Measurements from ENCODE around the gene ZSWIM5. TPM values are rescaled to one million over a fixed set of nuclear protein-coding genes. Genes with fewer than 3 reads are reported as not detected.
"Not testable (repeated sequence)": the region's sequence is repeated elsewhere in the genome, so short reads cannot be mapped to it uniquely, and the experiment has no call there.

ZSWIM5 gene
- total RNA-seq, 1 donor, result 0.43 TPM

DNA sequence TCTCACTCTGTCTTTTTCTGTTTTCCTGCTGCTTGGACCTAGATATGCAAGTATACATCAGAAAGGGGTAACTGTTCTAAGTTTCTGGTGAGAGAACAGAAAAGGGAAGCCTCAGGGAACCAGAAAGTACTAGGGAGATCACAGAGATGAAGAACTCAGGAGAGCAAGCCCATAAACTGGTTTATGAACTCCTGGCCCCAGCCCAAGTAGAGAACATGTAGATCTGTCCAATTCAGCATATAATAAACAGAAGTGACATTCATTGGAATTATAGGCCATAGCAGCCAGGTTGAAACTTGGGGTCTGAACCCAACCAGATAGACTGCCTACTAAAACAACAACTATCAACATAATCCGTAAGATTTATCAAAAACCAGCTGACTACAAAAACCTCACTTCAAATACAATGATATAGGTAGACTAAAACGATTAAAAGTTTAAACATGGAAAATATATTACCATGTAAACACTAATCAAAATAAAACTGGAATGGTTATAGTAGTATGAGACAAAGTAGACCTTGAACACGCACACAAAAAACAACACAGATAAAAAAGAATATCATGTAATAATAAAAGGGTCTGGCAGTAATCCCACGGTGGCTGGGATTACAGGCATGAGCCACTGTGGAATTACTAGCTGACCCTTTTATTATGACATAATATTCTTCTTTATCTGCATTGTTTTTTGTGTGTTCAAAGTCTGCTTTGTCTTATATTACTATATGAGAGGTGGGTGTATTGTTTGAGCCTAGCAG is 65.0 kb downstream of the ZSWIM5 start:
- TF ChIP-seq, protein P1, sequence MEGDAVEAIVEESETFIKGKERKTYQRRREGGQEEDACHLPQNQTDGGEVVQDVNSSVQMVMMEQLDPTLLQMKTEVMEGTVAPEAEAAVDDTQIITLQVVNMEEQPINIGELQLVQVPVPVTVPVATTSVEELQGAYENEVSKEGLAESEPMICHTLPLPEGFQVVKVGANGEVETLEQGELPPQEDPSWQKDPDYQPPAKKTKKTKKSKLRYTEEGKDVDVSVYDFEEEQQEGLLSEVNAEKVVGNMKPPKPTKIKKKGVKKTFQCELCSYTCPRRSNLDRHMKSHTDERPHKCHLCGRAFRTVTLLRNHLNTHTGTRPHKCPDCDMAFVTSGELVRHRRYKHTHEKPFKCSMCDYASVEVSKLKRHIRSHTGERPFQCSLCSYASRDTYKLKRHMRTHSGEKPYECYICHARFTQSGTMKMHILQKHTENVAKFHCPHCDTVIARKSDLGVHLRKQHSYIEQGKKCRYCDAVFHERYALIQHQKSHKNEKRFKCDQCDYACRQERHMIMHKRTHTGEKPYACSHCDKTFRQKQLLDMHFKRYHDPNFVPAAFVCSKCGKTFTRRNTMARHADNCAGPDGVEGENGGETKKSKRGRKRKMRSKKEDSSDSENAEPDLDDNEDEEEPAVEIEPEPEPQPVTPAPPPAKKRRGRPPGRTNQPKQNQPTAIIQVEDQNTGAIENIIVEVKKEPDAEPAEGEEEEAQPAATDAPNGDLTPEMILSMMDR (IDR thresholded peaks at IDR 0.05; ENCODE audit: insufficient read depth, low read depth, low read length), result no peak
- DNase-seq (ENCODE audit: low read depth), result no peak
- H3K4me3 ChIP-seq (ENCODE audit: low read depth, low read length), result no peak overlapping the region

DNA sequence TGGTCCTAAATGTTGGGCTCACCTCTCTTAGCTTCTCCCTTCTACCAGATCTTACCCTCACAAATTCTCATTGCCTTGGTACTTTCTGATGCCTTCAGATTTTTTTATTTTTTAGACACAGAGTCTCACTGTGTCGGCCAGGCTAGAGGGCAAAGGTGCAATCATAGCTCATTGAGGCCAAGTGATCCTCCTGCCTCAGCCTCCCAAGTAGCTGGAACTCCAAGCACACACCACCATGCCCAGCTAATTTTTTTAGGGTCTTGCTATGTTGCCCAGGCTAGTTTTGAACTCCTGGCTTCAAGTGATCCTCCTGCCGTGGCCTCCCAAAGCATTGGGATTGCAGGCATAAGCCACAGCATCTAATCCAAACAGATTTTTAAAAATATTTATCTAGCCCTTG is 69.4 kb downstream of the ZSWIM5 start:
- no peak overlapping the region for H3K4me3 ChIP-seq (ENCODE audit: low read depth, low read length)
- DNase-seq (ENCODE audit: low read depth), result no peak
- TF ChIP-seq, protein P1 (IDR thresholded peaks at IDR 0.05; ENCODE audit: insufficient read depth, low read depth, low read length), result no peak

DNA sequence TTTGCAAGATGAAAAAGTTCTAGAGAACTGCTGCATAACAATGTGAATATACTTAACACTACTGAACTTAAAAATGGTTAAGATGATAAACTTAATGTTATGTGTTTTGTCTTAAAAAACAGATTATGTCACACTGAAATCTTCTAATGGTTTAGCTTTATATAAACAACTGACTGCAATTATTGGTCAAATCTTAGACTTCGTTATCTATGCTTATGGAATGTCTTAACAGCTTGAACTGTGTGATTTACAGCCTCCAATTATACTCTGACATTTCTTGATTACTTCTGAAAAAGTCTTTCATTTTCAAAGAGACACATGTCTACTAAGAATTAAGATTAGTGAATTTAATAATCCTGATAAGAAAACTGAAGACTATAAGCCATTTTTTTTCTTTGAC is 71.1 kb downstream of the ZSWIM5 start:
- TF ChIP-seq, protein P1 (IDR thresholded peaks at IDR 0.05; ENCODE audit: insufficient read depth, low read depth, low read length), result no peak
- DNase-seq (ENCODE audit: low read depth), result no peak
- H3K4me3 ChIP-seq (ENCODE audit: low read depth, low read length), result no peak overlapping the region

DNA sequence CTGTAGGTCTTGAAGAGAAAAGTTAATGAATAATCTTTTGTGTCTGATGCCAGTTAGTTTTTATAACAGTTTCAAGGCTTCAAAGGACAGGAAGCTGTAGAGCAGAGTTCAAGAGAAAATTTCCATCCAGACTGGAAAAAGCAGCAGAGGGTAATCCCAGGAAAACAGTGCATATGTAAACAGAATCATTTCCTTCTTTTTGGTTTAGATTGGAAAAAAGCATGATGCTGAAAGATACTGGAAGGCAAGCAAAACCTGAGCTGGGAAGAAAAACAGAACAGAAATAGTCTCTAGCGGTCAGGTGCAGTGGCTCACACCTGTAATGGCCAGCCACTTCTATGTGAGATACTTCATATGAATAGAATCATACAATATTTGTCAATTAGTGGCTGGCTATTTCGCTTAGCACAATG is 71.9 kb downstream of the ZSWIM5 start:
- TF ChIP-seq, protein P1 (IDR thresholded peaks at IDR 0.05; ENCODE audit: insufficient read depth, low read depth, low read length), result no peak
- no peak overlapping the region for H3K4me3 ChIP-seq (ENCODE audit: low read depth, low read length)
- no peak for DNase-seq (ENCODE audit: low read depth)

DNA sequence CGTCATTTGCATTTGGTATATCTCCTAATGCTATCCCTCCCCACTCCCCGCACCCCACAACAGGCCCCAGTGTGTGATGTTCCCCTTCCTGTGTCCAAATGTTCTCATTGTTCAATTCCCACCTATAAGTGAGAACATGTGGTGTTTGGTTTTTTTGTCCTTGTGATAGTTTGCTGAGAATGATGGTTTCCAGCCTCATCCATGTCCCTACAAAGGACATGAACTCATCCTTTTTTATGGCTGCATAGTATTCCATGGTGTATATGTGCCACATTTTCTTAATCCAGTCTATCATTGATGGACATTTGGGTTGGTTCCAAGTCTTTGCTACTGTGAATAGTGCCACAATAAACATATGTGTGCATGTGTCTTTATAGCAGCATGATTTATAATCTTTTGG is 73.7 kb downstream of the ZSWIM5 start:
- H3K4me3 ChIP-seq (ENCODE audit: low read depth, low read length); DNase-seq (ENCODE audit: low read depth): not testable (repeated sequence)

DNA sequence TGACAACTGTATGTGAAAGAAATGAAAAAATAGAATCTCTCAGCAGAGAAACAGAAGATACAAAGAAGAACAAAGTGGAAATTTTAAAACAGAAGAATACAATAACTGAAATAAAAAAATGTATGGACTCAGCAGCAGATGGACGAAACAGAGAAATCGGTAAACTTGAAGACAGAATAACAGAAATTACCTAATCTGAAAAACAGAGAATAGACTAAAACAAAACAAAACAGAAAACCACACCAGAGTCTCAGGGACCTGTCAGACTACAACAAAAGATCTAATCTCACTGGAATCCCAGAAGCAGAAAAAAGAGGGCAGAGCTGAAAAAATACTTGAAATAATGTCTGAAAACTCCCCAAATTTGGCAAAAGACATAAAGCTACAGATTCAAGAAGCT is 83.0 kb downstream of the ZSWIM5 start:
- DNase-seq (ENCODE audit: low read depth), result no peak
- TF ChIP-seq, protein P1 (IDR thresholded peaks at IDR 0.05; ENCODE audit: insufficient read depth, low read depth, low read length), result no peak
- H3K4me3 ChIP-seq (ENCODE audit: low read depth, low read length), result no peak overlapping the region

DNA sequence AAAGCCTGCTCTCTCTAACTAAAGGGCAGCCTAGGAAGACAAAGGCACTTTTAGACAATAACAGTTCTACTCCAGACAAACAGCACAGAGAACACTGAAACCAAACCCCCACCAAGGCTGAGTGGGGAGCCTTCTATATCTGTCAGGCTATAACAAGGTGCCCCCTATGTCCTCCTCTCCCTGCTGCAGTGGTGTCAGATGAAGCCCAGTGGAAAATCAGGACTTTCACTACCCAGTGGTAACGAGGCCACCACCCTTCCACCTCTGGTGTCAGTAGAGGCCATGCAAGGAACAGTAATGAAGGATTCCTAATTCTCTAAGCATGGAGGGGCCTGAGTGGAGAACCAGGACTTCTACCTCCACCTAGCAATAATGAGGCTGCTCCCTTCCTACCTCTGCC is 83.7 kb downstream of the ZSWIM5 start:
- H3K4me3 ChIP-seq (ENCODE audit: low read depth, low read length), result no peak overlapping the region
- TF ChIP-seq, protein P1 (IDR thresholded peaks at IDR 0.05; ENCODE audit: insufficient read depth, low read depth, low read length), result no peak
- no peak for DNase-seq (ENCODE audit: low read depth)

Measured in fibroblast of villous mesenchyme (primary cell).